ENCODE results near the gene CCNF.

Gene CCNF

GRCh38 chr16:2507665-2508064, 78.4 kb downstream of the CCNF start:
- no peak for DNase-seq

Data from NCI-H446 (cell line).